A549 (cell line): ENCODE results near the gene PIWIL4. TPM values are rescaled to one million over a fixed set of nuclear protein-coding genes. Genes with fewer than 3 reads are reported as not detected.

Experiments used
- ATAC-seq, 2 experiments: fragments of 200-7000 bp in 1 of 2; fragments of >200 bp in 1 of 2; cut with Nextera tagmentation in 1 of 2; cut with Tn5 transposase in 1 of 2; 3 replicates each; pipeline versions ENCODE4 v1.8.0 to v1.9.1; 2018 to 2020; ENCODE audit warnings: mild to moderate bottlenecking in 1 of 2, moderate library complexity in 1 of 2
- CTCF ChIA-PET: fragments of 300-600 bp; sonication (Branson Sonifier 250); formaldehyde crosslinking; extraction: SDS; loops from one replicate; lab custom pipeline; 2021; ENCODE audit warnings: antibody characterized with exemption, inconsistent platforms; lab: Yijun Ruan, JAX
- POLR2A ChIA-PET: fragments of 350-600 bp; formaldehyde crosslinking; extraction: SDS; loops from one replicate; lab custom pipeline; 2021; ENCODE audit warnings: antibody characterized with exemption, inconsistent platforms; lab: Yijun Ruan, JAX
- DNase-seq, 2 experiments: peaks; one replicate each; pipeline versions ENCODE4 v3.0.0 to v3.0.0-alpha.2; 2011 to 2016; ENCODE audit warnings: low read depth in 1 of 2, low spot score in 1 of 2
- FAIRE-seq: peaks from 2 replicates; lab custom pipeline; 2011; peaks lifted over from hg19 to GRCh38; lab: Jason Lieb, UNC
- H3K27ac ChIP-seq, 2 experiments: fragments of >200 bp; sonication (Bioruptor Twin); formaldehyde crosslinking; 3 replicates each; pipeline ENCODE4 v1.5.1; 2016 to 2017
- H3K4me1 ChIP-seq: fragments of >200 bp; sonication (Bioruptor Twin); formaldehyde crosslinking; 3 replicates; pipeline ENCODE4 v1.6.1; 2016
- H3K4me2 ChIP-seq: fragments of >200 bp; sonication (Bioruptor Twin); formaldehyde crosslinking; 3 replicates; pipeline ENCODE4 v1.6.1; 2016
- H3K4me3 ChIP-seq: fragments of >200 bp; sonication (Bioruptor Twin); formaldehyde crosslinking; 3 replicates; pipeline ENCODE4 v1.5.1; 2016
- H3K9me3 ChIP-seq: fragments of >200 bp; sonication (Bioruptor Twin); formaldehyde crosslinking; 3 replicates; pipeline ENCODE4 v1.6.1; 2016
- CBX2 ChIP-seq: fragments of 200-600 bp; sonication (generic); IDR thresholded peaks from 2 replicates; pipeline ENCODE4 v1.6.1; 2016; ENCODE audit warnings: low read depth, mild to moderate bottlenecking, borderline replicate concordance
- CBX8 ChIP-seq: fragments of 200-600 bp; sonication (generic); IDR thresholded peaks from 2 replicates; pipeline ENCODE4 v1.6.1; 2016
- CHD4 ChIP-seq: fragments of 200-600 bp; sonication (generic); IDR thresholded peaks from 2 replicates; pipeline ENCODE4 v1.6.1; 2016; ENCODE audit warnings: antibody characterized with exemption, mild to moderate bottlenecking, borderline replicate concordance
- EHF ChIP-seq: fragments of 250-450 bp; sonication (Bioruptor Pico); IDR thresholded peaks from 2 replicates; pipeline ENCODE4 v1.5.0; 2020; ENCODE audit warnings: mild to moderate bottlenecking
- EHMT2 ChIP-seq: fragments of 200-600 bp; sonication (generic); IDR thresholded peaks from 2 replicates; pipeline ENCODE4 v1.6.1; 2016; ENCODE audit warnings: antibody characterized with exemption, low read depth, mild to moderate bottlenecking, moderate library complexity
- EP300 ChIP-seq, 2 experiments: fragments of >200 bp; sonication (Bioruptor Twin); formaldehyde crosslinking; IDR thresholded peaks; 2 replicates in 1 of 2; 3 replicates in 1 of 2; pipeline ENCODE4 v1.6.1; 2016 to 2017
- ESRRA ChIP-seq: fragments of 150-350 bp; IDR thresholded peaks from 2 replicates; pipeline ENCODE4 v1.6.1; 2014; ENCODE audit warnings: mild to moderate bottlenecking, low read length, borderline replicate concordance
- FOSL2 ChIP-seq, 2 experiments: fragments of 450-650 bp in 1 of 2; fragments of >200 bp in 1 of 2; sonication (Bioruptor Twin) in 1 of 2; formaldehyde crosslinking; IDR thresholded peaks; 2 replicates each; pipeline versions ENCODE4 v1.5.0 to v1.6.1; 2016 to 2020; ENCODE audit warnings: mild to moderate bottlenecking in 1 of 2, moderate library complexity in 1 of 2
- FOXS1 ChIP-seq: fragments of 250-450 bp; sonication (Bioruptor Pico); IDR thresholded peaks from 2 replicates; pipeline ENCODE4 v1.5.0; 2020; ENCODE audit warnings: mild to moderate bottlenecking, moderate library complexity
- HOXB13 ChIP-seq: fragments of 250-450 bp; sonication (Bioruptor Pico); IDR thresholded peaks from 2 replicates; pipeline ENCODE4 v1.5.0; 2020; ENCODE audit warnings: low read depth, mild to moderate bottlenecking, moderate library complexity
- HOXB5 ChIP-seq: fragments of 250-450 bp; sonication (Bioruptor Pico); IDR thresholded peaks from 2 replicates; pipeline ENCODE4 v1.5.0; 2020; ENCODE audit warnings: mild to moderate bottlenecking, moderate library complexity
- MAFK ChIP-seq: fragments of 450-650 bp; IDR thresholded peaks from 2 replicates; pipeline ENCODE4 v1.6.1; 2014; ENCODE audit not compliant: partially characterized antibody
- MAZ ChIP-seq: fragments of 150-350 bp; IDR thresholded peaks from 2 replicates; pipeline ENCODE4 v1.6.1; 2014; ENCODE audit warnings: antibody characterized with exemption, low read depth, low read length, borderline replicate concordance
- MYC ChIP-seq: IDR thresholded peaks from 2 replicates; pipeline ENCODE4 v1.6.1; 2012; ENCODE audit warnings: mild to moderate bottlenecking, inconsistent platforms, low read length, improper control_type of control experiment, borderline replicate concordance
- NFE2L2 ChIP-seq: fragments of 150-350 bp; conservative IDR thresholded peaks from 2 replicates; pipeline ENCODE4 v1.6.1; 2014; ENCODE audit warnings: low read length
- NPAS2 ChIP-seq: fragments of 250-450 bp; sonication (Bioruptor Pico); IDR thresholded peaks from 2 replicates; pipeline ENCODE4 v1.8.0; 2022; ENCODE audit warnings: mild to moderate bottlenecking, moderate library complexity, borderline replicate concordance
- NR3C1 ChIP-seq: fragments of >200 bp; sonication (Bioruptor Twin); formaldehyde crosslinking; IDR thresholded peaks from 3 replicates; pipeline ENCODE4 v1.6.1; 2017
- RARB ChIP-seq: fragments of 250-450 bp; sonication (Bioruptor Pico); IDR thresholded peaks from 2 replicates; pipeline ENCODE4 v1.8.0; 2021; ENCODE audit warnings: mild to moderate bottlenecking, moderate library complexity
- SREBF2 ChIP-seq: fragments of 450-650 bp; IDR thresholded peaks from 2 replicates; pipeline ENCODE4 v1.6.1; 2014; ENCODE audit warnings: mild to moderate bottlenecking, moderate library complexity
- TP53 ChIP-seq: fragments of 250-450 bp; sonication (Bioruptor Pico); IDR thresholded peaks from 2 replicates; pipeline ENCODE4 v1.5.0; 2021; ENCODE audit warnings: mild to moderate bottlenecking, moderate library complexity
- ZC3H11A ChIP-seq: fragments of 450-650 bp; IDR thresholded peaks from 2 replicates; pipeline ENCODE4 v1.6.1; 2014; ENCODE audit warnings: antibody characterized with exemption, mild to moderate bottlenecking
- ZFP36 ChIP-seq: fragments of 450-650 bp; IDR thresholded peaks from 2 replicates; pipeline ENCODE4 v1.6.1; 2014; ENCODE audit warnings: borderline replicate concordance; ENCODE audit not compliant: partially characterized antibody
- WGBS: methylation state at CpG from one replicate; pipeline ENCODE4 v1.1.6; 2017; ENCODE audit errors: missing lambda C conversion rate; 5-methylcytosine and 5-hydroxymethylcytosine counted together
- polyA plus RNA-seq, 4 experiments: library from polyadenylated mRNA; depleted of rRNA in 3 of 4; stranded (reverse); fragments of >200 nt; fragmentation: RNase III in 1 of 4; extraction: RNeasy Plus Mini Kit Qiagen cat#74134 plus additional on column Dnase treatment in 1 of 4; gene quantifications; 2 replicates in 3 of 4; 3 replicates in 1 of 4; pipeline ENCODE4 v1.2.3, GENCODE V29; 2011 to 2017
- TF ChIP-seq, protein P1 (sequence below): fragments of >200 bp; sonication (Bioruptor Twin); formaldehyde crosslinking; IDR thresholded peaks from 3 replicates; pipeline ENCODE4 v1.5.1; 2016
- TF ChIP-seq, protein P2 (sequence below): fragments of 450-650 bp; IDR thresholded peaks from 2 replicates; pipeline ENCODE4 v1.6.1; 2014; ENCODE audit warnings: antibody characterized with exemption
- TF ChIP-seq, protein P3 (sequence below): fragments of 200-600 bp; sonication (generic); IDR thresholded peaks from 2 replicates; pipeline ENCODE4 v1.6.1; 2016; ENCODE audit warnings: antibody characterized with exemption, mild to moderate bottlenecking, moderate library complexity

PIWIL4 gene
- polyA plus RNA-seq, 2 of the 4 experiments (the other 2 are of a cell fraction) = 0.28 to 0.35 TPM

DNA sequence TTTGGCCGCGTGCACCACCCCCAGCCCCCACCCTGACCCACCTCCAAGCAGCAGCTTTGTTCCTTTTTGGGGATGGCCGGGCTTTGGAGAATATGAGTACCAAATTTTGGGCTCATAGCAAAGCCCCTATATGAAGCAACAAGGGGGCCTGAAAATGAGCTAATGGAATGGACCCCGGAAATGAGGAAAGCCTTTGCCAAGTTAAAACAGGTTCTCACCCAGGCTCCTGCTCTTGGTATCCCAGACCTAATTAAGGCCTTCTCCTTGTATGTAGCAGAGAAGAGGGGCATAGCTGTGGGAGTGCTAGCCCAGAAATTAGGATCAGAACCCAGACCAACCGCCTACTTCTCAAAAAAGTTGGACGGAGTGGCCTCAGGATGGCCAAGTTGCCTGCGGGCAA is 87.0 kb downstream of the PIWIL4 start:
- ChIA-PET POLR2A (no interaction called here), CTCF (interaction anchor here (1.1 to 1.4 kb wide), 2 partner anchors 14 to 31 kb away, joined by 3 to 5 read pairs; no protein-coding TSS in a partner anchor)
- no peaks in the 10 kb centered on the region for H3K9me3 ChIP-seq
- DNase-seq (no peak), ATAC-seq (no peak), FAIRE-seq (no peak)
- no peak overlapping the region for H3K4me3 ChIP-seq
- 90% methylated on average over 6 of the region's 7 CpGs for WGBS
- H3K4me2 ChIP-seq = no peak overlapping the region
- H3K4me1 ChIP-seq = no peaks in the 10 kb centered on the region
- H3K27ac ChIP-seq = no peak overlapping the region
- no peak for TF ChIP-seq TP53 (CRISPR knock-in tag)

DNA sequence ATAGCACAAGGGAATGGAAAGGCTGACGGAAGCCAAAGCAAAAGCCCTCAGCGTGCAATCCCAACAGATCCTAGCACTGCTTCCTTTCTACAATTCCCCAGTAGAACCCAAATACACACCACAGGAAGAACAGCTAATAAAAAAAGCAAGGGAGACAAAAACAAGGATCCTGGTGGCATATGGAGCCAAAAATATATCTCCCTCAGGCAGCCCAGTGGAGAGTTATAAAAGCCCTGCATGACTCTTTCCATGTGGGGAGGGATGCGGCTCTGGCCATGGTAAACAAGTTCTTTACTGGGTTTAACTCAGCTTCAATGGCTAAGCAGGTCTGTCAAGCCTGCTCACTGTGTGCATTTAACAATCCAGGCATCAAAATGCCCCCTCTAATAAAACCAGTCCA is 88.1 kb downstream of the PIWIL4 start:
- Histone ChIP-seq H3K27ac (no peak overlapping the region), H3K4me1 (no peaks in the 10 kb centered on the region), H3K9me3 (no peaks in the 10 kb centered on the region), H3K4me3 (no peak overlapping the region), H3K4me2 (no peak overlapping the region)
- ChIA-PET POLR2A (no interaction called here), CTCF (interaction anchor here (1.2 to 1.4 kb wide), 2 partner anchors 9 to 32 kb away, joined by 3 to 5 read pairs; no protein-coding TSS in a partner anchor)
- 51% methylated on average over 3 of the region's 3 CpGs for WGBS
- ATAC-seq = no peak
- DNase-seq = no peak
- no peak for TF ChIP-seq FOXS1 (CRISPR knock-in tag)
- TF ChIP-seq HOXB13 (CRISPR knock-in tag) = no peak
- no peak for TF ChIP-seq ZFP36
- TF ChIP-seq EP300 (IDR thresholded peaks at IDR 0.05) = no peak
- TF ChIP-seq CHD4 = no peak
- TF ChIP-seq MAFK = no peak
- TF ChIP-seq CBX2 = no peak
- TF ChIP-seq, protein P1, sequence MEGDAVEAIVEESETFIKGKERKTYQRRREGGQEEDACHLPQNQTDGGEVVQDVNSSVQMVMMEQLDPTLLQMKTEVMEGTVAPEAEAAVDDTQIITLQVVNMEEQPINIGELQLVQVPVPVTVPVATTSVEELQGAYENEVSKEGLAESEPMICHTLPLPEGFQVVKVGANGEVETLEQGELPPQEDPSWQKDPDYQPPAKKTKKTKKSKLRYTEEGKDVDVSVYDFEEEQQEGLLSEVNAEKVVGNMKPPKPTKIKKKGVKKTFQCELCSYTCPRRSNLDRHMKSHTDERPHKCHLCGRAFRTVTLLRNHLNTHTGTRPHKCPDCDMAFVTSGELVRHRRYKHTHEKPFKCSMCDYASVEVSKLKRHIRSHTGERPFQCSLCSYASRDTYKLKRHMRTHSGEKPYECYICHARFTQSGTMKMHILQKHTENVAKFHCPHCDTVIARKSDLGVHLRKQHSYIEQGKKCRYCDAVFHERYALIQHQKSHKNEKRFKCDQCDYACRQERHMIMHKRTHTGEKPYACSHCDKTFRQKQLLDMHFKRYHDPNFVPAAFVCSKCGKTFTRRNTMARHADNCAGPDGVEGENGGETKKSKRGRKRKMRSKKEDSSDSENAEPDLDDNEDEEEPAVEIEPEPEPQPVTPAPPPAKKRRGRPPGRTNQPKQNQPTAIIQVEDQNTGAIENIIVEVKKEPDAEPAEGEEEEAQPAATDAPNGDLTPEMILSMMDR = no peak
- TF ChIP-seq, protein P2, sequence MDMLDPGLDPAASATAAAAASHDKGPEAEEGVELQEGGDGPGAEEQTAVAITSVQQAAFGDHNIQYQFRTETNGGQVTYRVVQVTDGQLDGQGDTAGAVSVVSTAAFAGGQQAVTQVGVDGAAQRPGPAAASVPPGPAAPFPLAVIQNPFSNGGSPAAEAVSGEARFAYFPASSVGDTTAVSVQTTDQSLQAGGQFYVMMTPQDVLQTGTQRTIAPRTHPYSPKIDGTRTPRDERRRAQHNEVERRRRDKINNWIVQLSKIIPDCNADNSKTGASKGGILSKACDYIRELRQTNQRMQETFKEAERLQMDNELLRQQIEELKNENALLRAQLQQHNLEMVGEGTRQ = no peak
- TF ChIP-seq MYC = no peak
- no peak for TF ChIP-seq ZC3H11A
- TF ChIP-seq SREBF2 = no peak
- no peak for TF ChIP-seq HOXB5 (CRISPR knock-in tag)
- no peak for TF ChIP-seq MAZ
- TF ChIP-seq EHMT2 = no peak
- TF ChIP-seq EHF = no peak
- no peak for TF ChIP-seq NPAS2
- no peak for FAIRE-seq

DNA sequence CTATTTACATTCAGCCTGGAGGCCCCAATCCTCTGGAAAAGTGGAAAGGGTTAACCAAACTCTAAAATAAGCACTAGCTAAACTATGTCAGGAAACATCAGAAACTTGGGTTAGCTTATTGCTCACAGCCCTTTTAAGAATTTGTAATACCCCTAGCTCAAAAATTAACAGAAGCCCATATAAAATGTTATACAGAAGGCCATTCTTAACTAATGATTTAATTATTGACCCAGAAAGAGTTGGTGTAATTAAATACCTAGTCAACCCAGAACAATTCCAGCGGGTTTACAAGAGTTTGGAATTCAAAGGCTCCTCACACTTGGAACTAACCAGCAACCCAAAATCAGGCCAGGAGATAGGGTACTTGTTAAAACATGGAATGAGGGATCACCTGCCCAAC is 88.8 kb downstream of the PIWIL4 start:
- ATAC-seq = no peak
- WGBS = 20% methylated on average over 1 of the region's 1 CpG
- Histone ChIP-seq H3K27ac (no peak overlapping the region), H3K9me3 (no peaks in the 10 kb centered on the region), H3K4me1 (no peaks in the 10 kb centered on the region), H3K4me2 (no peak overlapping the region), H3K4me3 (no peak overlapping the region)
- no peak for FAIRE-seq
- DNase-seq = no peak
- TF ChIP-seq, protein P1 = no peak
- TF ChIP-seq RARB (CRISPR knock-in tag) (no peak), CBX8 (no peak), MAZ (no peak), FOXS1 (CRISPR knock-in tag) (no peak), ESRRA (no peak), NR3C1 (no peak), NFE2L2 (no peak), FOSL2 (IDR thresholded peaks at IDR 0.05) (no peak), FOSL2 (CRISPR knock-in tag; IDR thresholded peaks at IDR 0.05) (no peak)
- TF ChIP-seq, protein P3, sequence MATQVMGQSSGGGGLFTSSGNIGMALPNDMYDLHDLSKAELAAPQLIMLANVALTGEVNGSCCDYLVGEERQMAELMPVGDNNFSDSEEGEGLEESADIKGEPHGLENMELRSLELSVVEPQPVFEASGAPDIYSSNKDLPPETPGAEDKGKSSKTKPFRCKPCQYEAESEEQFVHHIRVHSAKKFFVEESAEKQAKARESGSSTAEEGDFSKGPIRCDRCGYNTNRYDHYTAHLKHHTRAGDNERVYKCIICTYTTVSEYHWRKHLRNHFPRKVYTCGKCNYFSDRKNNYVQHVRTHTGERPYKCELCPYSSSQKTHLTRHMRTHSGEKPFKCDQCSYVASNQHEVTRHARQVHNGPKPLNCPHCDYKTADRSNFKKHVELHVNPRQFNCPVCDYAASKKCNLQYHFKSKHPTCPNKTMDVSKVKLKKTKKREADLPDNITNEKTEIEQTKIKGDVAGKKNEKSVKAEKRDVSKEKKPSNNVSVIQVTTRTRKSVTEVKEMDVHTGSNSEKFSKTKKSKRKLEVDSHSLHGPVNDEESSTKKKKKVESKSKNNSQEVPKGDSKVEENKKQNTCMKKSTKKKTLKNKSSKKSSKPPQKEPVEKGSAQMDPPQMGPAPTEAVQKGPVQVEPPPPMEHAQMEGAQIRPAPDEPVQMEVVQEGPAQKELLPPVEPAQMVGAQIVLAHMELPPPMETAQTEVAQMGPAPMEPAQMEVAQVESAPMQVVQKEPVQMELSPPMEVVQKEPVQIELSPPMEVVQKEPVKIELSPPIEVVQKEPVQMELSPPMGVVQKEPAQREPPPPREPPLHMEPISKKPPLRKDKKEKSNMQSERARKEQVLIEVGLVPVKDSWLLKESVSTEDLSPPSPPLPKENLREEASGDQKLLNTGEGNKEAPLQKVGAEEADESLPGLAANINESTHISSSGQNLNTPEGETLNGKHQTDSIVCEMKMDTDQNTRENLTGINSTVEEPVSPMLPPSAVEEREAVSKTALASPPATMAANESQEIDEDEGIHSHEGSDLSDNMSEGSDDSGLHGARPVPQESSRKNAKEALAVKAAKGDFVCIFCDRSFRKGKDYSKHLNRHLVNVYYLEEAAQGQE = no peak
- CTCF ChIA-PET = interaction anchor here (1.2 kb wide), 1 partner anchor 8 kb away, joined by 3 read pairs; no protein-coding TSS in a partner anchor
- POLR2A ChIA-PET = no interaction called here
